Brain pericyte (primary cell): Measurements from ENCODE around the gene CSNK2A3.
"Not testable (repeated sequence)": the region's sequence is repeated elsewhere in the genome, so short reads cannot be mapped to it uniquely, and the experiment has no call there.

ENCODE experiments used
- DNase-seq: peaks from one replicate; pipeline ENCODE4 v3.0.0-alpha.2; 2012; ENCODE audit warnings: low read depth, low spot score

The CSNK2A3 gene

GRCh38 chr11:11352878-11353277 lies at the start of gene CSNK2A3:
Gene CSNK2A3, minus strand, starts transcription at chr11:11353250. Its CDS starts 131 bp downstream, at chr11:11353119.
- not testable (repeated sequence) for DNase-seq

- no peak for DNase-seq
Observed at GRCh38 chr11:11401960-11402535, 49.0 kb upstream of the CSNK2A3 start.

- no peak for DNase-seq
Observed at GRCh38 chr11:11400635-11401232, 47.7 kb upstream of the CSNK2A3 start.

GRCh38 chr11:11400121-11400520 lies 47.1 kb upstream of the CSNK2A3 start:
- DNase-seq = no peak

- no peak for DNase-seq
Observed at GRCh38 chr11:11397781-11398180, 44.7 kb upstream of the CSNK2A3 start.

GRCh38 chr11:11397036-11397415 lies 44.0 kb upstream of the CSNK2A3 start:
- no peak for DNase-seq

GRCh38 chr11:11396301-11397035 lies 43.4 kb upstream of the CSNK2A3 start:
- DNase-seq = no peak

GRCh38 chr11:11395126-11395525 lies 42.1 kb upstream of the CSNK2A3 start:
- DNase-seq = no peak

GRCh38 chr11:11394241-11394640 lies 41.2 kb upstream of the CSNK2A3 start:
- DNase-seq = no peak

GRCh38 chr11:11391796-11392463 lies 38.9 kb upstream of the CSNK2A3 start:
- no peak for DNase-seq

- no peak for DNase-seq
Observed at GRCh38 chr11:11391169-11391568, 38.1 kb upstream of the CSNK2A3 start.

- no peak for DNase-seq
Observed at GRCh38 chr11:11390068-11390771, 37.2 kb upstream of the CSNK2A3 start.

GRCh38 chr11:11389238-11389637 lies 36.2 kb upstream of the CSNK2A3 start:
- no peak for DNase-seq

GRCh38 chr11:11387622-11388305 lies 34.7 kb upstream of the CSNK2A3 start:
- no peak for DNase-seq

GRCh38 chr11:11387207-11387606 lies 34.2 kb upstream of the CSNK2A3 start:
- no peak for DNase-seq

GRCh38 chr11:11384829-11385228 lies 31.8 kb upstream of the CSNK2A3 start:
- DNase-seq = no peak

GRCh38 chr11:11383995-11384394 lies 30.9 kb upstream of the CSNK2A3 start:
- DNase-seq = no peak

- peak; percentile 45 for DNase-seq
Observed at GRCh38 chr11:11382858-11383532, 29.9 kb upstream of the CSNK2A3 start.

- DNase-seq = no peak
Observed at GRCh38 chr11:11381471-11382105, 28.5 kb upstream of the CSNK2A3 start.

GRCh38 chr11:11380883-11381282 lies 27.8 kb upstream of the CSNK2A3 start:
- DNase-seq = no peak
